ENCODE results near the gene GNAL.

GNAL gene

GRCh38 chr18:11810379-11810778, 121.3 kb downstream of the GNAL start:
- no peak overlapping the region for H3K23ac ChIP-seq (ENCODE audit: low read length in 2 of 2)
- H3K4ac ChIP-seq (ENCODE audit: low read depth in 1 of 2, low read length in 2 of 2) = no peak overlapping the region
- H3K4me2 ChIP-seq (ENCODE audit: low read length, poor library complexity, severe bottlenecking) = no peak overlapping the region
- no peak overlapping the region for H2AFZ ChIP-seq (ENCODE audit: low read depth, low read length)
- no peak overlapping the region for H2BK12ac ChIP-seq (ENCODE audit: low read length in 2 of 2)
- peaks cover 5% of the 10 kb centered on the region in 2 experiments for H3K27me3 ChIP-seq (ENCODE audit: control insufficient read depth in 1 of 2, insufficient read depth in 1 of 2, low read length in 2 of 2)
- no peak overlapping the region for H3K14ac ChIP-seq (ENCODE audit: low read length in 2 of 2)
- DNase-seq = no peak
- no peaks in the 10 kb centered on the region for H3K79me1 ChIP-seq (replicated peaks; ENCODE audit: low read length, poor library complexity, severe bottlenecking)
- peaks cover 6% of the 10 kb centered on the region for H3K4me1 ChIP-seq (ENCODE audit: control insufficient read depth, insufficient read depth, low read depth, low read length)
- WGBS = 81% methylated on average over 3 of the region's 3 CpGs
- no peak overlapping the region for H3K9ac ChIP-seq (ENCODE audit: low read length)
- no peak overlapping the region for H3K4me3 ChIP-seq (ENCODE audit: insufficient read depth in 1 of 2, low read depth in 1 of 2, low read length in 2 of 2)
- H4K91ac ChIP-seq (ENCODE audit: low read length) = no peak overlapping the region
- no peaks in the 10 kb centered on the region for H3K9me3 ChIP-seq (ENCODE audit: control insufficient read depth, low read length)
- H2BK120ac ChIP-seq (ENCODE audit: low read depth, low read length) = no peak overlapping the region
- H2BK5ac ChIP-seq (ENCODE audit: low read depth, low read length, poor library complexity, severe bottlenecking) = no peak overlapping the region
- H2AK5ac ChIP-seq (ENCODE audit: low read length, severe bottlenecking) = no peak overlapping the region
- H2BK15ac ChIP-seq (ENCODE audit: low read depth, poor library complexity, severe bottlenecking) = no peak overlapping the region
- H3K36me3 ChIP-seq (ENCODE audit: control insufficient read depth in 1 of 2, insufficient read depth in 2 of 2, low read depth in 1 of 2, low read length in 2 of 2) = no peaks in the 10 kb centered on the region
- H3K18ac ChIP-seq (ENCODE audit: low read depth in 1 of 2, low read length in 2 of 2) = no peak overlapping the region
- no peak overlapping the region for H3K27ac ChIP-seq (ENCODE audit: low read length, poor library complexity, severe bottlenecking)
- no peak overlapping the region for H4K8ac ChIP-seq (ENCODE audit: low read length)

GRCh38 chr18:11811009-11811408, 121.9 kb downstream of the GNAL start:
- H4K8ac ChIP-seq (ENCODE audit: low read length) = no peak overlapping the region
- H3K79me1 ChIP-seq (replicated peaks; ENCODE audit: low read length, poor library complexity, severe bottlenecking) = no peaks in the 10 kb centered on the region
- no peak overlapping the region for H3K23ac ChIP-seq (ENCODE audit: low read length in 2 of 2)
- peaks cover 6% of the 10 kb centered on the region for H3K4me1 ChIP-seq (ENCODE audit: control insufficient read depth, insufficient read depth, low read depth, low read length)
- H3K14ac ChIP-seq (ENCODE audit: low read length in 2 of 2) = peak overlapping the region in 1 of 2 experiments; percentile 89
- no peak overlapping the region for H2BK15ac ChIP-seq (ENCODE audit: low read depth, poor library complexity, severe bottlenecking)
- no peak overlapping the region for H2AK5ac ChIP-seq (ENCODE audit: low read length, severe bottlenecking)
- H3K4ac ChIP-seq (ENCODE audit: low read depth in 1 of 2, low read length in 2 of 2) = no peak overlapping the region
- peaks cover 0 to 5% of the 10 kb centered on the region in 2 experiments for H3K27me3 ChIP-seq (ENCODE audit: control insufficient read depth in 1 of 2, insufficient read depth in 1 of 2, low read length in 2 of 2)
- H3K36me3 ChIP-seq (ENCODE audit: control insufficient read depth in 1 of 2, insufficient read depth in 2 of 2, low read depth in 1 of 2, low read length in 2 of 2) = no peaks in the 10 kb centered on the region
- H3K4me3 ChIP-seq (ENCODE audit: insufficient read depth in 1 of 2, low read depth in 1 of 2, low read length in 2 of 2) = no peak overlapping the region
- H3K27ac ChIP-seq (ENCODE audit: low read length, poor library complexity, severe bottlenecking) = no peak overlapping the region
- H2BK5ac ChIP-seq (ENCODE audit: low read depth, low read length, poor library complexity, severe bottlenecking) = no peak overlapping the region
- H2BK120ac ChIP-seq (ENCODE audit: low read depth, low read length) = no peak overlapping the region
- H3K4me2 ChIP-seq (ENCODE audit: low read length, poor library complexity, severe bottlenecking) = no peak overlapping the region
- peak overlapping the region in 1 of 2 experiments; percentile 29 for H3K18ac ChIP-seq (ENCODE audit: low read depth in 1 of 2, low read length in 2 of 2)
- no peak overlapping the region for H2BK12ac ChIP-seq (ENCODE audit: low read length in 2 of 2)
- no peaks in the 10 kb centered on the region for H3K9me3 ChIP-seq (ENCODE audit: control insufficient read depth, low read length)
- H2AFZ ChIP-seq (ENCODE audit: low read depth, low read length) = no peak overlapping the region
- DNase-seq = no peak
- H4K91ac ChIP-seq (ENCODE audit: low read length) = peak overlapping the region; percentile 46
- H3K9ac ChIP-seq (ENCODE audit: low read length) = no peak overlapping the region
- WGBS = 86% methylated on average over 11 of the region's 11 CpGs

- H2BK120ac ChIP-seq (ENCODE audit: low read depth, low read length) = no peak overlapping the region
- 89% methylated on average over 5 of the region's 6 CpGs for WGBS
- H2AK5ac ChIP-seq (ENCODE audit: low read length, severe bottlenecking) = no peak overlapping the region
- DNase-seq = no peak
- H2AFZ ChIP-seq (ENCODE audit: low read depth, low read length) = no peak overlapping the region
- no peak overlapping the region for H3K14ac ChIP-seq (ENCODE audit: low read length in 2 of 2)
- no peaks in the 10 kb centered on the region for H3K36me3 ChIP-seq (ENCODE audit: control insufficient read depth in 1 of 2, insufficient read depth in 2 of 2, low read depth in 1 of 2, low read length in 2 of 2)
- H2BK12ac ChIP-seq (ENCODE audit: low read length in 2 of 2) = no peak overlapping the region
- H3K9ac ChIP-seq (ENCODE audit: low read length) = no peak overlapping the region
- H3K27me3 ChIP-seq (ENCODE audit: control insufficient read depth in 1 of 2, insufficient read depth in 1 of 2, low read length in 2 of 2) = no peaks in the 10 kb centered on the region
- no peak overlapping the region for H2BK15ac ChIP-seq (ENCODE audit: low read depth, poor library complexity, severe bottlenecking)
- no peak overlapping the region for H4K91ac ChIP-seq (ENCODE audit: low read length)
- no peak overlapping the region for H3K4ac ChIP-seq (ENCODE audit: low read depth in 1 of 2, low read length in 2 of 2)
- no peak overlapping the region for H3K18ac ChIP-seq (ENCODE audit: low read depth in 1 of 2, low read length in 2 of 2)
- no peak overlapping the region for H3K27ac ChIP-seq (ENCODE audit: low read length, poor library complexity, severe bottlenecking)
- no peak overlapping the region for H3K4me3 ChIP-seq (ENCODE audit: insufficient read depth in 1 of 2, low read depth in 1 of 2, low read length in 2 of 2)
- H3K9me3 ChIP-seq (ENCODE audit: control insufficient read depth, low read length) = no peaks in the 10 kb centered on the region
- H3K4me1 ChIP-seq (ENCODE audit: control insufficient read depth, insufficient read depth, low read depth, low read length) = no peaks in the 10 kb centered on the region
- no peak overlapping the region for H3K4me2 ChIP-seq (ENCODE audit: low read length, poor library complexity, severe bottlenecking)
- no peak overlapping the region for H2BK5ac ChIP-seq (ENCODE audit: low read depth, low read length, poor library complexity, severe bottlenecking)
- no peak overlapping the region for H3K23ac ChIP-seq (ENCODE audit: low read length in 2 of 2)
- H3K79me1 ChIP-seq (replicated peaks; ENCODE audit: low read length, poor library complexity, severe bottlenecking) = no peaks in the 10 kb centered on the region
- H4K8ac ChIP-seq (ENCODE audit: low read length) = no peak overlapping the region
Observed at GRCh38 chr18:11817229-11817628, 128.2 kb downstream of the GNAL start.

GRCh38 chr18:11818486-11819203, 129.6 kb downstream of the GNAL start:
- Histone ChIP-seq H4K8ac (ENCODE audit: low read length) (no peak overlapping the region), H3K27ac (ENCODE audit: low read length, poor library complexity, severe bottlenecking) (no peak overlapping the region), H3K14ac (ENCODE audit: low read length in 2 of 2) (peak overlapping the region in 1 of 2 experiments; percentile 22), H3K4me1 (ENCODE audit: control insufficient read depth, insufficient read depth, low read depth, low read length) (no peaks in the 10 kb centered on the region), H3K27me3 (ENCODE audit: control insufficient read depth in 1 of 2, insufficient read depth in 1 of 2, low read length in 2 of 2) (no peaks in the 10 kb centered on the region), H3K23ac (ENCODE audit: low read length in 2 of 2) (no peak overlapping the region), H2AK5ac (ENCODE audit: low read length, severe bottlenecking) (no peak overlapping the region), H2BK120ac (ENCODE audit: low read depth, low read length) (no peak overlapping the region), H2BK5ac (ENCODE audit: low read depth, low read length, poor library complexity, severe bottlenecking) (no peak overlapping the region), H3K4me3 (ENCODE audit: insufficient read depth in 1 of 2, low read depth in 1 of 2, low read length in 2 of 2) (peak overlapping the region in 1 of 2 experiments; percentile 33), H2BK15ac (ENCODE audit: low read depth, poor library complexity, severe bottlenecking) (no peak overlapping the region), H3K9me3 (ENCODE audit: control insufficient read depth, low read length) (no peaks in the 10 kb centered on the region), H3K4ac (ENCODE audit: low read depth in 1 of 2, low read length in 2 of 2) (no peak overlapping the region), H4K91ac (ENCODE audit: low read length) (no peak overlapping the region), H3K36me3 (ENCODE audit: control insufficient read depth in 1 of 2, insufficient read depth in 2 of 2, low read depth in 1 of 2, low read length in 2 of 2) (no peaks in the 10 kb centered on the region), H2BK12ac (ENCODE audit: low read length in 2 of 2) (no peak overlapping the region), H3K18ac (ENCODE audit: low read depth in 1 of 2, low read length in 2 of 2) (no peak overlapping the region), H3K4me2 (ENCODE audit: low read length, poor library complexity, severe bottlenecking) (no peak overlapping the region), H2AFZ (ENCODE audit: low read depth, low read length) (no peak overlapping the region), H3K9ac (ENCODE audit: low read length) (no peak overlapping the region), H3K79me1 (replicated peaks; ENCODE audit: low read length, poor library complexity, severe bottlenecking) (no peaks in the 10 kb centered on the region)
- no peak for DNase-seq
- WGBS = 91% methylated on average over 12 of the region's 17 CpGs

Data from mesenchymal stem cell (in vitro differentiated cells and primary cell).